NCI-H1694 (cell line): ENCODE data around the gene CIART.
"Not testable (repeated sequence)": the region's sequence is repeated elsewhere in the genome, so short reads cannot be mapped to it uniquely, and the experiment has no call there.

Source experiments
- DNase-seq: peaks from one replicate; lab custom pipeline; 2025; lab: John Stamatoyannopoulos, UW

The CIART gene

DNA sequence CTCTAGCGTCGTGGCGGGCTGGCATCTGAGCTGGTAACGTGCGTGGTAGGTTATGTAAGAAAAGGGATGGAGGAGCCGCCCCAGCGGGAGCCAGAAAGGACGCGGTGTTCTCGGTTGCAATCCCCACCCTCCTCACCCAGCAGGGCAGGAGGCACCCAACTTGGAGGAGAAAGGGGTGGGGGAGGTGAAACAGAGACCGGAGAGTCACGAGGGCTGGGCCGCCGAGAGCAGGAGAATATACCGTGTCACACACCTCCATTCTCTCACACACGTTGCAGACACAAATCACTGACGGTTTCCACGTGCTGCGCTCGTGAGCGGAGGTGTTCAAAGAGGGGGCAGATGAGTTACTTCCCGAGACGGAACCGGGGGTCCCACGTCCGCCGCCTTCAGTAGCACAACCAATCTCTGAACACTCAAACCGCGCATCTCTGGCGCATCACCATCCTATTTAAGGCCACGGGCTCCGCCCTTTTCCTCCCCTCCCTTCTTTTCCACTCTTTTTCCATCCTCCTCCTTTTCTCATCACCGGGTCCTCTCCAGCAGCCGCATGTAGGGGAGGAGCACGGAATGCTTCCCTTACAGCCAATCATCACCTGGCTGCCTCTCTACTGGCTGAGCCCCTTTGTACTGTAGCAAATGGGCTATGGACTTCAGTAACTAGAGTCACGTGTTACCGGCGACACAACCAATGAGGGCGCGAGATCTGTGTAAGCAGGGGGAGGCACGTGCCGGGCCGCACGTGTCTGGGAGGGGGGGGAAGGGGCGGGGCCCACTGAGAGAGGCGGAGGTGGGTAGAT is at the start of gene CIART:
TSS of gene CIART (plus strand) at position 797 of the 800 bp plus-strand sequence. CDS start 714 bp downstream, outside the sequence.
- DNase-seq = peak; percentile 100

DNA sequence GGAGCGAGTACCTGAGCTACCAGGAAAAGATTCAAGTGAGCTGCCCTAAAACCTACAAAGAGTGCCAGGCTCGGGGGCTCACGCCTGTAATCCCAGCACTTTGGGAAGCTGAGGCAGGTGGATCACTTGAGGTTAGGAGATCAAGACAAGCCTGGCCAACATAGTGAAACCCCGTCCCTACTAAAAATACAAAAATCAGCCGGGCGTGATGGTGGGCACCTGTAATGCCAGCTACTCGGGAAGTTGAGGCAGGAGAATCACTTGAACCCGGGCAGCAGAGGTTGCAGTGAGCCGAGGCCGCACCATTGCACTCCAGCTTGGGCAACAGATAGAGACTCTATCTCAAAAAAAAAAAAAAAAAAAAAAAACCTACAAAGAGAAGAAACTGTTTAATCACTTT is 49.4 kb upstream of the CIART start:
- DNase-seq = not testable (repeated sequence)

DNA sequence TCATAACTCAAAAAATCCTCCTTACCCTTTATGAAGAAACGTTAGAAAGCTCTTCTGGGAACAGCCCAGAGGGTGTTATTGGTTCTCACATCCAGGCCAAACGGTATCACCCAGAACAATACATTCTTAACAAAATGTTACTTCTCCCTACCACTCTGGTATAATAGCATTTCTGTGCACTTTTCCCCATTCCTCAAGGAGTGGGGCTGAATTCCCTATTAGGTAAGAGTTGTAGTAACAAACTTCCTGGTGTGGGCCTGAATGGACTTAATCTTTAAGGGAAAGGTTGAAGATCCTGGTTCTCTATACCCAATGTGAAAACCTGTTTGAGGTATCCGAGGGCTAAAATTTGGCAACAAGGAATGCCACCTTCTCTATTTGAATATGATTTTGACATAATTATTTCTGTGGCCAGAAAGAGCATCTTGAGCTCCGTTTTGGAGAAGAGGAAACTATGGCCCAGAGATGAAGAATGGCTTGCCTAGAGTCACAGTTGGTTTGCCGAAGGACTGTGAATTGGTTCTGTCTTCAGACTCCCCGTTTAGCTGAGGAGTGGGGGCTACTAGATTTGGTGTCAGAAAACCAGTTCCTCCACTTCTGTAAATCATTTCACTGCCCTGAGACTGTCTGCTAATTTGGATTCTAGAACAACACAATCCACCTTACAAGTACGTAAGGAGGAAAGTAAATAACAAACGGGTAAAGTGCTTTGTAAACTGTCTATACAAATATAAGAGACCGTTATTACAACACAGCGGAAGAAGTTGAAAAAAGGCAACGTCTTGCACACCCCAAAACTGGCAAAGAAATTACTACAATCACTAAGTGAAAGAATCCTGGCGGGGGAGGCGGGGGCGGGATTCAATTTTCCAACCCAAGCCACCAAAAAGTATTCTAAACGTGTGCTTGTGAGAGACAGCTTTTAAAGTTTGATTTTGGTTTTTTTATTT is 48.7 kb upstream of the CIART start:
- DNase-seq = no peak

DNA sequence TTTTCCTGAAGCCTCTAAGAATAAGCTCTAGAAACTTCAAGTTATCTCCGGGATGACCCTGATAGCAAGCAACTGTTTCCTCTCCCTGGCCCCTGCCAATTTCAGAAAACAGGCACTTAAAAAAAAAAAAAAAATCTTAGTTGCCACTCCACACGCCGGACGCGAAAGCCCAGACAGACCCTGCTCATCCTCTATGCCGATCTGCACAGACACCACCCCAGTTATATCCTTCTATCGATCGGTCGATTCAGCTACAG is 48.1 kb upstream of the CIART start:
- DNase-seq = no peak

DNA sequence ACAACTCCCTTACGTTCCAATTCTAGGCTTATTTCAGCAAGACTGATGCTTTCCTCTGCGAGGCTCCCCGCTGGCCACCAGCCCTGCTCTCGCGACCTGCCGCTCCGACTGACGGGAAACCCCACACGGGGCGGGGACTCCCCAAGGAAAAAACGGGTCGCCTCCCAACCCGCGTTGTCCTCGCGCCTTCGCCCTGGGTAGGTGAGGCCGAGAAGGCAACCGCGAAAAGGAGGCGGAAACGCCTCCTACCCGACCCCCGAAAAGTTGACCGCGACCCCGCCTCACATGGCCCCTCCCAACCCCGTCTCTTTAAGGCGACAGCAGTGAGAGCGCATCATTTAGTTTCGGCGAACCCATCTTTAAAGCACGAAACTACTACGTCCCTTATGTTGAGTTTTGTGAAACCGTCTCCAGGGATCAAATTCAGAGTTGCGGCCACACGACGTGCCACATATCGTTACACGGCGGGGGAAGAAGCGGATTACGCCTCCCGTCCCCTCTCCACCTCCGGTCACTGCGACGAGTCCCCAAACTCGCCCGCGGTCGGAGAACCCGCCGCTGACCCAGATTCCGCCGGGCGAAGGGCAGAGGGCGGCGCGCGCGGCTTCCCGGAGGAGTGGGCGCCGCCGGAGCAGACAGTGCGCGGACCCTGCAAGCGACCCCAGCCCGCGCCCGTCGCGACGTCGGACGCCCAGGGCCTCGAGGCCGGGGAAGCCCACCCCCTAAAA is 47.6 kb upstream of the CIART start:
- DNase-seq = peak; percentile 63

DNA sequence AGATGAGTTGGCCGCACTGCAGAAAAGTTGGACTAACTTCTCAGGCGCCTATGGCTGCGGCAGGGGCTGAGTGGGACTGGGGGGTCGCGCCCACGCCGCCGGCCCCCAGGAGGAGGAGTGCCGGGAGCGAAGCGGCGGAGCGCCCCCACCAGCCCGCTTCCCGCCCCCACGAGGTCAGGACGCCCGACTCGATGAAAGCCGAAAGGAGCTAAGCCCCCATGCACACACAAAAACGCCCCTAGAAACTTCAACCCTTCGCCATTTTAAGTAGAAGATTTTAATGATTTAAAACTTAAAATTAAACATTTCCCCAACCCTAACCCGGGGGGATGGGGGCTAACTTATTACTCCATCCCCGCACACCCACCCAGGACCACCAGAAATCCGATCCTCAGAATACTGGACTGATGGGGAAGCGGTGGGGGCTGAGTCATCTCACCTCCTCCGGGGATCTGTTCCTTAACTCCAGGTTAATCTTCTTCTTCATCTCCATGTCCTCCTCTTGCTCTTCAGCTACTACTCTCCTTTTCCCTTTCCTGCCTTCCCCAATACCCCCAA is 47.0 kb upstream of the CIART start:
- no peak for DNase-seq

DNA sequence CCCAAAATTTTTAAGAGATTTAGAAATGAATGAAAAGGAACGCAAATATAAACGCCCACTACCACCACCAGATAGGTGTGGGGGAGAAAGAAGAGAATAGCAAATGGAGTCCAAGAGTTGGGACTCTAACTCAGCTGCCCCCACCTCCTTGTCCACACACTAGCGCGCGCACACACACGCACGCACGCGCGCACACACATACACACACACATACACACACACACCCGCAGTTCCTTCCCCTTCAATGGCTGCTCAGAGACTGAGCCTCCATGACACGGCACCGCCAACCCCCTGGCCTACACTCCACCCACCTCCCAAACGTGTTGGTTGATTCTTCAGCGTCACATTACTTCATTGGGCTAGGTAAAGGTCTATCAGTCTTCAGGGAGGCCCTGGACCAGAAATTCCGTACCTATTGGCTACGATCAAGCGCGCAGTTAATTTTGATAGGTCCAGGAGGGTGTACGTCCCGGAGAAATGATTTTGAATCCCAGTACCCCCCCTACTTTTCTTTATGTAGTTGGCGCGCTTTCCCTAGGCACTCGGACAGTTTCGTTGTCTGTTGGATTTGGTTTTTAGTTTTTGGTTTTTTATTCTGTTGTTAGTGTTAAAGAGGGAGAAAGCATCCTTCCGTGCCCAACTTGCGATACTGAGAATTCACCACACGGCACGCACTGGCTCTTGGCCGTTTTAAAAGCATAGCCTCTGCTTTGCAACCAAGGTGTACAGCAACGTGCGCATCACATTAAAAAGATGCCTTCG is 46.3 kb upstream of the CIART start, which contains the start of gene ANP32E:
TSS of gene ANP32E (minus strand) at position 261 of the 762 bp plus-strand sequence. CDS start 326 bp downstream, outside the sequence.
- peak; percentile 99 for DNase-seq

- DNase-seq = no peak
These were observed 45.7 kb upstream of the CIART start for GRCh38 chr1:150236614-150237100.

GRCh38 chr1:150237176-150237575 is 45.2 kb upstream of the CIART start:
- DNase-seq = not testable (repeated sequence)

- no peak for DNase-seq
These were observed 44.6 kb upstream of the CIART start for GRCh38 chr1:150237746-150238145.

GRCh38 chr1:150243003-150243402 is 39.4 kb upstream of the CIART start:
- no peak for DNase-seq

DNA sequence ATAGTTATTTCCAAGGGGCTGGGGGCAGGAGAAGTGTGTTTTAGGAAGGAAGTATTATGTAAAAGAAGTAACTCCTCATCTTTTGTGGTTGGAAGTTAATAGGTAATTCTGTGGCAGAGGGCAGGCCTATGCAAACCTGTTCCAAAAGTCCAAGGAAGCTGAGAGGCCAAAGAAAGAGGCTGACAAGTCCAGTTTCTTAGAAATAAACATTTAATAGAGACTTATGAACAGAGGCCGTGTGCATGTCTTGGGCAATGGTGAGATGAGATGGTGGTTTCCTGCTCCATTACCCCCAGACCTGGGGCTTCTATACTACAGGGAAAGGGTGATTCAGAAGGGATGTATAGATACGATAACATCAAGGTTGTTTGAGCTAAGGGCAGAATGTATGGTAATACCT is 32.4 kb upstream of the CIART start:
- no peak for DNase-seq

DNA sequence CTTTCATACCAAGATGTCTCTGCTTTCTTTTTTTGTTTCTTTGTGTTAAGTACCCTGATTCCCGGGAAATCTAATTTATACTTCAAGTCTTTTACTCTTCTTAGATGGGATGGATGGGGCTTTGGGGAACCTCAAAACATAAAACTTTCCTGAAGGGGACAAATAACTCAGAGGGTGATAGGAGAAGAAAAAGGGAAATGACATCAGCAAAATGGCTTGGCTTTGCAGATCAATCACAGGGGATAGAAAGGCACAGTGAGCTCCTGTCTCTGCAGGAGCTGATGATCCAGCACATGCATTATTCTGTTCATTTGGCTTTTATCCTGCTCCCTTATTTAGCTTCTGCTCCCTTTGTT is 26.2 kb upstream of the CIART start:
- no peak for DNase-seq

GRCh38 chr1:150256554-150257341 is 25.6 kb upstream of the CIART start:
- DNase-seq = no peak

GRCh38 chr1:150257624-150258585 is 24.4 kb upstream of the CIART start, which contains the start of gene CA14:
TSS of gene CA14 (plus strand) at chr1:150257774. CDS start at chr1:150258129, 355 bp downstream.
- no peak for DNase-seq

DNA sequence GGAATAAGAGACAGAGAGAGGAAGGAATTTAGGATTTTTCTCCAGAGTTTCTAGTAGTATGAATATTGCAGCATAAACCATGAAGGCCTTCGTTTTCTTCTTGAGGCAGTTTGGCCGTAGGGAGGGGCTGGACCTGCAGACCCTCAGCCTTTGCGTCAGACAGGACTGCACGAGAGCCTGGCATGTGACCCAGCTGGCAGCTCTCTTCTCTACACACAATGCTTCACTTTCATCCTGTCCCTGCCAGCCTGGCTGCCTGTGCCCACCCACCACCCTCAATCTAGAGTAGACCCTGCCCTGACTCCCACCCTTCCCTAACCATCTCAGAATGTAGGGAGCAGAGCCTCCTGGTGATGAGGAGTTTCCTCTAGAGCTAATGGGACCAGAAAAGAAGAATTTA is 23.1 kb upstream of the CIART start:
- no peak for DNase-seq

GRCh38 chr1:150259758-150260669 is 22.3 kb upstream of the CIART start:
- DNase-seq = no peak

GRCh38 chr1:150261367-150261766 is 21.0 kb upstream of the CIART start:
- no peak for DNase-seq
